NCI-H1417 (cell line): ENCODE measurements around the gene SETBP1.

Source experiments
- DNase-seq, 3 experiments: peaks; one replicate each; lab custom pipeline; 2025; lab: John Stamatoyannopoulos, UW

Gene SETBP1

DNA sequence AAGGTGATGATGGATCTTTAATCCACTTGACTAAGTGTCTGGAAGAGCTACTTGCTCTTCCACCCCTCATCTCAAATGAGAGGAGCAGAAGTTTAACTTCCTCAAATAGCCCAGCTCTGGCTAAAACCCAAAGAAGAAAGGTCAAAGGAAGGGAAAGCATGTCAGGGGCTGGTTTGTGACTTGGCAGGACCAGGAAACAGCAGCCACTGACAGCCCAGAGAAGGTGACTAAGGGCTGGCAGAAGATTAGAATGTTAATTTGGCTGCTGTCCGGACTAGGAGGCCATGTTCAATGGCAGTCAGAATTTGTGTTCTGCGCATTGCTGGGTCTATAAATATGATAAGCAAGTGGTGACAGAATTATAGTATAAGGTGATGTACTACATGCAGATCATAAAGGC, 386.2 kb downstream of the SETBP1 start:
- DNase-seq: no peak

DNA sequence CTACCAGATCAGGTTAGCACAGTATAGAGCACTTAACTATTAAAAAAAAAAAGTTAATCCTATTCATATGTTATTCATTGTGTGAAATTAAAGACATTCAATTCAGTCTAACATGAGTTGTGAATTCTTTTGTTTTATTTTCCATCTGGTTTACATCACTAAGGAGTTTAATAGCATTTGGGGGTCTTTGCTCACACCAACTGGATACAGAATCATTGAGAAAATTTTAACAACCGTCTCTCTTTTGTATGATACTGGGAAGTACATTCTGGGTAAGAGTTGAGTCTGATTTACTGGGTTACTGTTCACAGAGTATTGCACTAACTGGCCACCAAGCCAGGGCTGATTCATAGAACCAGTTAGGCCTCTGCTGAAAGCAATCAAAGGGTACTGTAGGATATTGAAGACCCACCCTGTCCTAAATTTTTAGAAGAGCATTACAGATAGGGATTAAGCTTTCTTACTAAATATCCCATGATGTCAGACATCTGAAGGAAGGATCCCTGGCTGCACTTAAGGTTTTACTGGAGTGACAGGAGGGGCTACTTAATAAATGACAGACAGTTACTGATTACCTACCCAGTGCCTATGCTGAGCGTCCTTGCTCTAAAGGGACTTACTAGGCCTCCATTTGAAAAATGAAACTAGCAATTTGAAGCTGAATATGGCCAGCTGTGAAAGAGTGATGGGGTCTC, 387.9 kb downstream of the SETBP1 start:
- no peak for DNase-seq

DNA sequence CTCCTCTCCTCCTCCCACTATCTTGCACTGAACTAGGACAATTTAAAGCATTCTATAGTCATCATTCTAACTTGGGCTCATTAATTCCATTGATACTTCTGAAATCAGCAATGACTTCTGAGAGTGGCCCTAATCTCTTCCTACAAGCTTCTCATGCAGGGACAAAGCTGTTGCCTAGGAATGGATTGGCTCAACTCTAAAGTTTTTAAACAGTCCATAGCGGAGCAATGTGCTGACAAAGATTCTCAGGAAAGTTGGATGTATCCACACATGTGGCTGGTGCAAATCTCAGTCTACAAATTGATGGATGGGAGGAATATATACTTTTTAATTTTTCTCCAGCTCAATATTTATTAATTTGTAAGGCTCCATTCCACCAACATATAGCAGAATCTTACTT, 388.9 kb downstream of the SETBP1 start:
- DNase-seq: no peak

DNA sequence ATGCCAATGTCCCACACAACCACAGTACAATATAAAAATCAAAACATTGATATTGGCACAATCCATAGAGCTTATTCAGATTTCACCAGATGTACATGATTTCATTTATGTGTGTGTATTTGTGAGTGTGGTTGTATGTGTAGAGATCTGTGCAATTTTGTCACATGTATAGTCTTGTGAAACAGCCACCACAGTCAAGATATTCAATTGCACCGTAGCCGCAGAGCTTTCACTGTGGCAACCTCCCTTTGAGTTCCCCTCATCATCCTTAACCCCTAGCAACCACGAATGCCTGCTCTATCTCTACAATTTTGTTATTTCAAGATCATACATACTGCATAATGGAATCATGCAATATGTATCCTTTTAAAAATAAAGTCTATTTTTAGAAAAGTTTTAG, 391.3 kb downstream of the SETBP1 start:
- DNase-seq: no peak

DNA sequence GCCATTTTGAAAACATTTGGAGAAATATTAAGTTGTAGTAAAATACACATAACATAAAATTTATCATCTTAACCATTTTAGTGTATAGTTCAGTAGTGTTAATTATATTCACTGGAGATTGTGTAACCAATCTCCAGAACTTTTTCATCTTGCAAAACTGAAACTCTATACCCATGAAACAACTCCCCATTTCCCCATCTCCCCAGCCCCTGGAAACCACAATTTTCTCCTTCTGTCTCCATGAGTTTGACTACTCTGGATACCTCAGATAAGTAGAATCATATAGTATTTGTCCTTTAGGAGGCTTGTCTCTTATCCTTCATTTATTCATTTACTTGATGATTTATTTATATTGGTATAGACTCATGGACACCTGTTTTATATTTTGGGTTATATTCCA, 392.9 kb downstream of the SETBP1 start:
- DNase-seq: no peak

DNA sequence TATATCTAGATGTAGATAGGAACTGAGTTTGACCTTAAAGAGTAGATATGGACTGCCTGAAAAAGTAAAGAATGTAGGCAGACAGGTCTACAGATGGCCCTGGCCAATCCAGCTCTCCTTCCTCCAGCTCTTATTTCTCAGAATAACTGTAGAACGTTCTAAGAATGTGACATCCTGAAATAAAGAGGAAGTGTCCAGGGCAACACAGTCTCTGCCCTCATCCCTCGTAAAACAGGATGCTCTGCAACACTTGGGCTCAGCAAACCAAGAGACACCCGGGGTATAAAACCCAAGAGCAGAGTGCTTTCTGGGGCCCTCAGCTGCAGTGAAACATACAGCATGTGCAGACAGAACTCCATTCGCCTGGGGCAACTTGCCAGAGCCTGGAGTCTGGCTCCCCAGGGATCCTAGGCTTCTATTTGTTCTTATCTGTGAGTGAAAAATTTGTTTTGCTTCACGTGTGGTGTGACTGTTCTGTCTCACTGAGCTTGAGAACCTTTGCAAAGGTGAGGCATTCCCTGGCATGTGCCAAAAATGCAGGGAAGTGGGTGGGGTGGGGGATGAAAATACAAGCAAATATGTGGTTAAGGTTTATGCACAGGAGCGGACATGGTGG, 401.0 kb downstream of the SETBP1 start:
- peak in 1 of 3 experiments; percentile 9 for DNase-seq

DNA sequence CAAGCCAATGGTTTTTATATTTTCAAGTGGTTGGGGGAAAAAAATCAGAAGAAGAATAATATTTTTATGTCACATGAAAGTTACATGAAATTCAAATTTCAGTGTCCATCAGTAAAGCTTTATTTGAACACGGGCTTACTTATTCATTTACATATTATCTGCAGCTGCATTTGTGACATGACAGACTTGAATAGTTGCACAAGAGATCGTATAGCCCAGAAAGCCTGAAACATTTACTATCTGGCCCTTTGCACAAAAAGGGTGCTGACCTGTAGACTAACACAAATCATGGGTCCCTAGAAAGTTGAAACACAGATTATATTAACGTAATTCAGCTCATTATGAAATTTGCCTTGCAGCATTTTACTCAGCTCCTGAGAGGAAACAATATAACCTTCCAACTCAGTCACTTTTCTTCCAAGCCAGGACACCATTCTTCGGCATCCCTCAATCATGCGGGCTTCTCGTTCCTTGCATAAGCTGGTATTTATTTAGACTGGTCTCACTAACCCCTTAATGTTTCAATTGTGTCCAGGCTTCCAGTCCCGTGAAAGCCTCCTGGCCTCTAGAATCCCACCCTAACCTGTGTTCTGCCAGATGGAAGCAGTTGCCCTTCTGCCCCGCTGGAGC, 402.7 kb downstream of the SETBP1 start:
- no peak for DNase-seq

DNA sequence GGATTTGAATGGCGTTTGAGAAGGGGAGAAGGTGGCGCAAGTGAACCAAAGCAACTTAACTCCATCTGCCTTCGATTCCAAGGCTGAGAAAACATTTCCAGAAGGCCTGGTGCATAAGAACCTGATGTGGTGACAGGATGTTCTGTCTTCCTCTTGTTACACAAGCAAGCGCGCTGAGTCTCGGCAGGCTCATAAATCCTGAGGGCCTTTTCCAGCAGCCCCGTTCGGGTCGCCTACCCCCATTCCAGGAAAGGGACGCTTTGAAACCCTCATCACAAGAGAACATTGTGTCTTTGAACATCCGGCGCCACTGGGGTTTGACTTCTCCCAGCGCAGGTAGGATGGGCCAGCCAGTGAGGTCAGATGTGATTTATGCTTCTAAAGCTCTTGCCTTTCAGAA, 403.5 kb downstream of the SETBP1 start:
- DNase-seq: peak in 1 of 3 experiments; percentile 5

DNA sequence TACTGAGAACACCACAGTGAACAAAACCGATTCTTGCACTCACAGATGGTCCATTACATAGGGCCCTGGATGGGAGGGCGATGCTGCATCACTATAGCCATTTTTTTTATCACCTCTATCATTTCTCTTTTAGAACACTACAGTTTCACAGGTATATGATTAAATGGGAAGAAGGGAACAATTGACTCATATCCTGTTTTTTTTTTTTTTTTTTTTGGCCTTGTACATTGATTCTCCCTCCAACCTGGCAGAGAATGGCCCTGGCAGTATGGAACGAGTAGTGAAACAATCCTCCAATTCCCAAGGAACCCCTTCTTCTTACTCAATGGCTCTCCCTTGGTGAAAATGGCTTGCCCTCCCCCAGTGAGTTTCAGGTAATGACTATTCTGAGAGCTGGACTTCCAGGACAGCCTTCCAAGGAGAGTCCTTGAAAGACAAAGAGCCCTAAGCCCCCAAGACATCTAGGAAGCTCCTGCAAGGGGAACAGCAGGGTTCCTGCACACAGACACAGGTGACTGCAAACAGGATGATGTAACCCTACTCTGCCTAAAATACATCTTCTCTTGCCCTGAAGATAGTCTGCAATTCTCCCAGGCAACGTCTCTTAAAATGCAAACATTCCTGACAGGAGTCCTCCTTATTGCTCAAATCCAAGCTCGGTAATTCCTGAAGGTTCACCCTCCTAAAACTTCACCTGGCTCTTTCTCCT, 405.4 kb downstream of the SETBP1 start:
- peak in 1 of 3 experiments; percentile 36 for DNase-seq

DNA sequence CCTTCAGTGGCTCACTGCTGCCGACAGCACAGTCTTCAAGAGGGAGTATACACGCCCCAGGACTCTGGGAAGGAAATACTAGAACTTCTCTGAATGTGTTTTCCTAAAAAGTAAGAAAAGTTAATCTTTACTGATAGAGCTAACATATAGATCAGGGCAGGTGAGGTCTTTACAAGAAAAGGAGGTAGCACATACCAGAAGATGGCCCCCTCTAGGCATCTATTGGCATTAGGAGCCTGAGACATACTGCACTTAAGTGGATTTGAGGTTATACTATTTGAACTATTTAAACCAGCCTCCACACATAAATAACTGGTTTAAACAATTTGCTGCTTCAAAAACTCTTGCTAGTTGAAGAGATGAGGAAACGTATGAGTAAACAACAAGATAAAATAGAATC, 406.1 kb downstream of the SETBP1 start:
- no peak for DNase-seq

DNA sequence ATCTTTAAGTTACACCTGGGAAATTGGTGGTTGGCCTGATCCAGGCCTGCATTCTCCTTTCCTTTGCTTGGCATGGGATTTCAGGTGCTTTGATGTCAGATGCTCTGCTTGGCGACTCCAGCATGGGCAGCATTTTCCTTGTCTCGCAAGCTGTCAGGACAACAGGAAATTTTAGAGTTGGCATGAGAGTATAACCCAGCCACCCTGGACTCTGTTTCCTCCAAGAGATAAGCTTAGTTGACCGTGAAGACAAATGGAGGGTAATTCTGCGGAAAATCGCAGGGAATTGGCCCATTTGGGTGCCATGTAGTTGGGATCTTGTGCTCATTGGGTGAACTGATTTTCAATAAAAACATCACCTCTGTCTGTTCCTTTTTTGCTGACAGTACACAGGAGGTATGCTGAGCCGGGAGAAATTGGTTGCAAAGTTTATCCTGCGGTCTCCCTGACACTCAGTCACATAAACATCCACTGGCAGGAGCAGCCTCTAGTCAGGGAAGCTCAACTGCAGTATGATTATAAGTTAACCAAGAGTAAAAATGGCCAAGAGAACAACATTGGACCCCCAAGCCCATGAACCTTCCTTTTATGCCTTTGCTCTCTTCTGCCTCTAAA, 409.9 kb downstream of the SETBP1 start:
- DNase-seq: no peak

DNA sequence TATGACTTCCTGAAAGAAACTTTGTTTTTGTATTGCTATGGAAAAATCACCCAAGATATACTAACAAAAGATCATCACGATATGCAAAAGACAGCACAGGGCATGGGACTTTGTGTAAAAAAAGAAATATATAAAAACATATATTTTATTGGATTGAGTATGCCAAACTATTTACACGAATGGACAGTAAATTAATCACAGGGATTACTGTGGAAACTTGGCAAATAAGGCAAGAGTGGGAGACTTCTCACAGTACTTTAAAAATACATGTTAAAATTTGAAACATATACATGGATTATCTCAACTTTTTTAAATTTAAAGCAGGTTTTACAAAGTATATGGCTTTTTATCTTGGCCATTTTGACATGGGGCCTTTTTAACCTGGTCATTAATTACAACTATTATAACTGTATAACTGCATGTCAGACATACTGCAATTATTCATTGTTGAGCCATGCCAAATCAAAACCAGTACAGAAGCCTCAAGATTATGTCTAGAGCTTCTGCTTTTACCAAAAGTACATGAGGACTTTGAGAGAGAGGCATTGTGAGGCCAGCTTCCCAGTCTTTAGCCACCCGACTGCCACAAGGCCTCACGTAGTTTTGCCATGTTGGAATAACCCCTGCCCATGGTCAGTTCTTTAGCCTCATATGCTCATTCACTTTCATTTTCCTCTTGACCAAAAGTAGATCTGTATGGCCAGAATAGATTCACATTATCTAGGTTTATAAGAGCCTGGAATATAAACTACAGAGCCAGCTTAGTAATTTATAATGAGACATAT, 419.8 kb downstream of the SETBP1 start:
- no peak for DNase-seq

DNA sequence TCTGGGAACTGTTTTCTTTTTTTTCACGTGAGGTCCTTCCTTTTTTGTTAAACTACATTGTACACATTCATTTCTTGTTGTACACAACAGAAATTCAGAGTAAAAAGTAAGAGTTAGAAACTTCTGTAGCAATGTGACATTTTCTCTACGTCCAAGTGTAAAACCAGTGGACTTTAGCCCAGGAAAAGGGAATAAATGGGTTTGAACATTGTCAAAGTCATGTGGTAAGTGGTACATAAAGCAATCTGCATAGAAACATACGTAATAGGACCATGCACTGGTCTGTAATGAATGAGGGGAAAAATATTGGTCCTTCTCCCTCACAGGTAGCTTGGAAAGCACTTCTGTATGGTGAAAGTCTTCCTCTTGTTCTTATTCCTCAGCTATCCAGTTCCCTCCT, 421.4 kb downstream of the SETBP1 start:
- DNase-seq: no peak

DNA sequence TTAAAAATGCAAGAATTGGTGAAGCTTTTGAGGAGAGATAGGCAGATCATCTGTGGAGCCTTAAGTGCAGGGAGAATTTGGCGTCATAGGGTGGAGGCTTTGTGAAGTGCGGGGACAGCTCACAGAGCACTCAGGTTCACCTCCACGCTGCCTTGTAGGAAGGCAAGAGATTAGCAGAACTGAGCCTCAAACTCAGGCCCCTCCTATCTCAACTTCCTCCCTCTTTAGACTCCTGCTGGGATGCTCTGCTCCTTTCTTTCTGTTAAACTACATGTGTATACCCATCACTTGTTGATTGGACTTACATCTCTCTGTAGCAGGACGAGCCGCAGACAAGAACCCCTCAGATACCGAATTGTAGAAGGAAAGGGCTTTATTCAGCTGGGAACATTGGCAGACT, 422.2 kb downstream of the SETBP1 start:
- DNase-seq: no peak

DNA sequence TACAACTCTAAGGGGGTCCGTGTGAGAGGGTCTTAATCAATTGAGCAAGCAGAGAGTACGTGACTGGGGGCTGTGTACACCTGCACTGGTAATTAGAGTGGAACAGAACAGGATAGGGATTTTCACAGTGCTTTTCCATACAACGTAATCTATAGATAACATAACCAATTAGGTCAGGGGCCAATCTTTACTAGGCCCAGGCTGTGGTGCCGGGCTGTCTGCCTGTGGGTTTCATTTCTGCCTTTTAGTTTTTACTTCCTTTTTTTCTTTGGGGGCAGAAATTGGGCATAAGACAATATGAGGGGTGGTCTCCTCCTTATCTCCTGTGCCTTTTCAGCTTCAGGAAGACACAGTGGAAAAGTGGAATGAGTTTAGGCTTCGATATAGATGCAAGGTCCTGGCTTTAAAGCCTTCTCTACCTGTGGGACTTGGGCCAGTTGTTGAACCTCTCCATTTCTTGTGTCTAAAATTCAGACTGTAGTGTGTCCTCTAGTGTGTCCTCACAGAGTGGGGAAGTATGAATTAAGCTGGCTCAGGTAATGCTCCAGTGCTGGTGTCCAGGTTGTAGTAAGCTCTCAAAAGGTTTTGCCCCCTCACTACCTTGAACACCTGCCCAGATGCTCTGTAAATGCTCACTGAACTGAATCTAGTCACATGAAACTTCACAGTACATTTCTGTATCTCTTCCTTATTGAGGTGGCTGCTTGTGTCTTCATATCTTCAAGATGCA, 422.8 kb downstream of the SETBP1 start:
- DNase-seq: no peak

DNA sequence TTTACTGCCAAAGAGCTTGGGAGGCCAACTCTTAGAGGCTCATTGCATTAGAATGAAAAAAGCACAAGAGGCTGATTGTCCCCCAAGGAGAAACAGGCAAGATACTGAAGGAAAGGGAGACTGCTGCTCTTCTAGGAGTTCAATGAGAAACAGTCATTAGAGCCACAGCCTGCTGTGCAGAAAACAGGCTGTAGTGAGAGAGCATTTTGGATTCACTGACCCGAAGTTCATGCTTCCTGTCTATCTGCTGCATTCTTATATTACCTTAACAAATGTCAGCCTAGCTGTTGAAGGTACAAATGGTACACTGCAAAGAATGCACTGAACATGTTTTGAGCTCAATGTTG, 423.3 kb downstream of the SETBP1 start:
- DNase-seq: no peak

DNA sequence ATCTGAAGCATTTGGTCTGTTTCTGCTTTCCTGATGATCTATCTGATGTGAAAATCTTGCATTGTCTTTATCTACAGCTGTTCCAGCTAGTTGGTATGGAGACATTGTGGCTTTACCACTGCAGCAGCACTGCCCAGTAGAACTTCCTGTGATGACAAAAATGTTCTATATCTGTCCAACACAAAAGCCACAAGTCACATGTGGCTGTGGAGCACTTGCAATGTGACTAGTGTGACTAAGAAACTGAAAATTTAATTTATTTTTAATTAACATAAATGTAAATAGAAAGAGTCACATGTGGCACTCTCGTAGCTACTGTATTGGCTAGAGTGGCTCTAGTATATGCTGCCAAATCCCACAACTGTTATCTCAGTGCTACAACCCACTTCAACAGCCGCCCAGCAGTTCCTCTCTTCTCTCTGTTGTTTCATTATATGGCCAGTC, 425.7 kb downstream of the SETBP1 start:
- no peak for DNase-seq

DNA sequence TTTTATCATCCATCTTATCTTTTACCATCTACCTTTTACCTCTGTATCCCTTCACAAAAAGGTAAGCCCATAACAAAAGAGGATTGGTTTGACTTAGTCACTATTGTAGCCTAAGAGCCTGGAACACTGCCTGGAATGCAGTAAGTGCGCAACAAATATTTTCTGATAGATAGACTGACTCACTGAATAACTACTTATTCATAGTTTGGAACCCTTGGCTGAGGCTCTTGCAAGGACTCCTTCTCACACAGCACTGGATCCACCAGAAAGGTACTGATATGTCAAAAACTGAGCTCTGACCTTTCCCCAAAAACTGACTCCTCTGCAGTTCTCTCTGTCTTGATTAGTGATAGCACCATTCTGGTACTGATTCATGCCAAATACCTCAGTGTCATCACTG, 426.7 kb downstream of the SETBP1 start:
- DNase-seq: no peak

DNA sequence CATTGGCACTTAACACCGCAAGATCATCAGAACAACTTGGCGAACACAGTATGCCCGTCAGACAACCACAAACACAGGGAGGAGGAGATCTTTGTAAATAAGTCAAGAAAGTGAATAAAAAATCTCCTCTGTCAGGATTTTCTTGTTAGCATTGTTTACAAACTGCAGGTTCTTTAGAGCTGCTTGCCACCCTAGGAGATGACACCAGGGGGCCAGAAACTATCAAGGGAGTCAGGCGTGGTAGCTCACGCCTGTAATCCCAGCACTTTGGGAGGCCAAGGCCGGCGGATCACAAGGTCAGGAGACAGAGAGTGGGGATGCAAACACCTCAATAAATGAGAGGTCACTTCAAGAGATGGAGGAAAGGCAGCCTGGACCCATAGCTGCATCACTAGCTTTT, 428.1 kb downstream of the SETBP1 start:
- no peak for DNase-seq

DNA sequence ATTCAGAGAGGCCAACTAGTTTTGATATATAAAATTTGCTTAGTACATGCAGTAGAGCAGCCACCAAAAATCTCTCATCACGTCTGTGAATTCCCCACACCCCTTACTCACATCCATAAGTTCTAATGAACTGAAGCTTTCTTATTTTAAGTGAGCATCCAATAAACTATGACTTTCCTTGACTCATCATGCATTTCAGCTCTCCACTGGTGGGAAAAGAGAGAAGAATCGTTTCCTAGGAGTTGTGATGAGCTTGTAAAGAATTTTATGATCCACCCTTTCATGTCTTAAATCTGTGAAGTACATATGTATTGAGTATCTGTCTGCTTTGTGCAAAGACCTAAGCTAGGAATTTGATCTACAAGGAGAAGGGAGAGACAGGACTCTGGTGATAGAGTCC, 428.6 kb downstream of the SETBP1 start:
- DNase-seq: no peak

DNA sequence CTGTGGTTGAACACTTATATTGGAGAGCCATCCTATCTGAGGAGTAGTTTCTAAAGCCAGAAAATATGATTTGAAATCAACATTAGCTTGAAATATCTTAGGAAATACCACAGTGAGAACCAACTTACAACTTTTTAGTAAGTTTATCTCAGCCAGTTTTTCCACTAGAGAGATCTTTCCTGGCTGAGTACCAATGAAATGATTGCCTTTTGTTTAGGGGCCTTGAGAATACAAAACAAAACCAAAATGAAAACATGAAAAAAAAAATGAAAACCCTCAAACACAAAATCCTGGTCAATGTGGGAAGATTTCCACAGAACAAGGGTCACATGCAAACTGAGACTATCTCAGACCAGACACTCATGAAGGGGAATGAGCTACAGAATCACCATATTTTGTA, 429.0 kb downstream of the SETBP1 start:
- DNase-seq: no peak
